GM19452 (cell line): ENCODE results near the gene SLC7A1.

Experiments
- ATAC-seq: cut with Tn5 transposase; IDR thresholded peaks from one replicate; pipeline ENCODE4 v1.9.1; 2021; ENCODE audit not compliant: unreplicated experiment

SLC7A1 gene

DNA sequence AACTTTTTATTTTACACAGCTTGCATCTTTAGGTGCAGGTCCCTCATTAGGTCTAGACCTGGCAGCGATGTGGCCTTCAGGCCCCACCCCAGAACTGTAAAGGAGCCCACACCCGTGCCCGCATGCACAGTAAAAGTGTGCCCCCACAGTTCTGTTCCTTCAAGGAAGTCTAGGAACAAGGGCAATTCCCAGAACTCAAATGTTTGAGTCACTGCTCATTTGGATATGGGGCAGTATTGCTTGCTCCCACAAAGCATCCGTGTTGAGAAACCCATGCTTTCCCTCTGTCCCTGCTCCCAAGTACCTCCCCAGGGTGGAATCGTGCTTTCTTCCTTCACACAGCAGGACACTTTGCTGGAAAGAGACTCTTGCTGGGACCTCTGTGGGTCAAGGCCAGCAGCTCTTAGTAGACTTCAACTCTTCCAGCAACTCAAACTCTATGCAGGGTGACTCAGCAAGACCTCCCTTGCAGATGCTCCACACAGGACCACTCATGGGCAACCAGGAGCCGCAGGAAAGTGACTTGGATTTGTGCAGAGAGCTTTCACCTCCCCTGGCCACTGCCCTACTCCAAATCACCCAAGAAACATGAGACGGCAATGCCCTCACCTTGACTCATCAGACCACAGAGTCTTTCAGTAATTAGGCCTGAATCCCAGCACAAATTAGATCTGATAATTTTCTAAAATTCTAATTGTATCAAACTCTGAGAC lies 12.3 kb downstream of the SLC7A1 start:
- no peak for ATAC-seq

DNA sequence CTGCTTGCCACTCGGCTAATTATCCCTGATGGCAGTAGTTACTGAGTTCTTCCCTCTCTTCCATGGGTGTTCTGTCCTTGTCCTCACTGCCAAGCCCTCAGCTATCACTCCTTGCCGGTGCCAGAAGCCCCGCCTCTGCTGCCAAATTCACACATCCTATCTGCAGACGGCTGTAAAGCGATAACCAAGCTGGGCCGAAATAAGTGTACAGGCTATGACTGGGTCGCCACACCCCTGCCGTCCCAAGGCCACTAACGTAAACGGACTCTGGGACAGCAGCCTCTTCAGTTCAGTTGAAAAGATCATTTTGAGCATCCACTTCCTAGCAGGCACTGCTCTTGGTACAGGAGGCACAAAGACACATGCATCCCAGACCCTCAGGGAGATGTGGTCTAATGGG lies 13.3 kb downstream of the SLC7A1 start:
- no peak for ATAC-seq

DNA sequence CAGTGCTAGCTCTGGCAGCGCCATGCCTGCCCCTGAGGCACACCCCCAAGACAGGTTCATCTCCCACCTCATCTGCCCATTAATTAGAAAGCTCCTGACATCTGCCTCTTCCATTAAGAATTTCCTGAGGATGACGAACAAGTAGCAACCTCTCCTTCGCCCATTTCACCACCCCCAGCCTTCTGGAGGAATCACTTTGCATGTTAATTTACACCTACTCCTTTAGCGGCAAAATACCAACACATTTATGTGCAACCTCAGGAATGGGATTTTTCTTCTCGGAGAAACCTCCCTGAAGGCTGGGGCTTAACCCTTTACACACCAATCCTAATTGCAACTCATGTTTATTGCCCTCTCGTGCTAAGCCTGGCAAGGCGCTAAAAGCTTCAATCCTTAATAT lies 13.8 kb downstream of the SLC7A1 start:
- no peak for ATAC-seq

DNA sequence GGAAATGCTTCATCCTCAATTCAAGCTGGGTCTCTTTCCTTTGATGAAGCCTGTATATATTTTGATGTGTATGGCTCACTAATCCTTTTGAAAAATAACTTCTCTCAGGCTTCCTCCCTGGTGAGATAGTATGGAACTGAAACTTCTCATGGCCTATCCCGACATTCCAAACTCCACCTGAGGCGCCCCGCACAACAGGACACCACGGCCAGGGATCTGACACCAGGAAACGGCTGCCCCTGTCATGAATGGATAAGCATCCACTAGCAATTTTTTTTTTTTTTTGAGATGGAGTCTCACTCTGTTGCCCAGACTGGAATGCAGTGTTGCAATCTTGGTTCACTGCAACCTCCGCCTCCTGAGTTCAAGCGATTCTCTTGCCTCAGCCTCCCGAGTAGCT lies 16.4 kb downstream of the SLC7A1 start:
- ATAC-seq = no peak

DNA sequence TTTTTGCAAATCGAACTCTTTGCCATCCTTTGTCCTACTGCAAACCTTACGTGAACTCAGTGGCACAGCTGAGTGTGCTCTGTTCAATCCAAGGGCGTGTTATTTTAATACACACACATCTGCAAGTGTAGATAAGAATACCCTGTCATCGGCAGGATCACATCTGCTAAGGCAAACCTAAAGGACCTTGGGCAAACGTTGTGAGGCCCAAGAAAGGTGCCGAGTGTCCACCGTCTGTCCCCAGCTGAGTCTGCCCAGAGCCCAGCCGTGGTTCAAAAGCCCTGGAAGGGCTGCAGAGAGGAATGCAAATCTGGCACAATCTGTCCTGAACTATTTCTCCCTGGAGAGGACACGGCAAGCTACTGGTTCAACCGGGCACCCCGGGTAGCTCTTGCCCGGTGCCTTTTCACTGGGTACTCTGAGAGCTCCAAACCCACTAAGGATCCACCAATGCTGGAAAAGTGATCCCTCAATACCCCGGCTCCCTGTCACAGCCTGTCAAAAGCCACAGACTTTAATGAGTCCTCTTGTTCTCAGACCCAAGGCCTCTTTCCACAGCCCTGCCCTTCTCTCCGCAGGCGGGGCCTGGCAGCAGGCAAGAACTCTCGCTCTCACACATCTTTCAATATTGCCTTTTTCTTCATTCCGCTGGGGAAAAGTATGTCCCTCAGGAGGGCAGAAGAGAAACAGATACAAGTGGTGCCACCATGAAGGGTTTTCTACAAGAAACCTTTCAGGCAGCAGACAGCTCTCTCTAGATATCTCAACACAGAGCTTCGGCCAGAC lies 17.0 kb downstream of the SLC7A1 start:
- ATAC-seq = no peak

DNA sequence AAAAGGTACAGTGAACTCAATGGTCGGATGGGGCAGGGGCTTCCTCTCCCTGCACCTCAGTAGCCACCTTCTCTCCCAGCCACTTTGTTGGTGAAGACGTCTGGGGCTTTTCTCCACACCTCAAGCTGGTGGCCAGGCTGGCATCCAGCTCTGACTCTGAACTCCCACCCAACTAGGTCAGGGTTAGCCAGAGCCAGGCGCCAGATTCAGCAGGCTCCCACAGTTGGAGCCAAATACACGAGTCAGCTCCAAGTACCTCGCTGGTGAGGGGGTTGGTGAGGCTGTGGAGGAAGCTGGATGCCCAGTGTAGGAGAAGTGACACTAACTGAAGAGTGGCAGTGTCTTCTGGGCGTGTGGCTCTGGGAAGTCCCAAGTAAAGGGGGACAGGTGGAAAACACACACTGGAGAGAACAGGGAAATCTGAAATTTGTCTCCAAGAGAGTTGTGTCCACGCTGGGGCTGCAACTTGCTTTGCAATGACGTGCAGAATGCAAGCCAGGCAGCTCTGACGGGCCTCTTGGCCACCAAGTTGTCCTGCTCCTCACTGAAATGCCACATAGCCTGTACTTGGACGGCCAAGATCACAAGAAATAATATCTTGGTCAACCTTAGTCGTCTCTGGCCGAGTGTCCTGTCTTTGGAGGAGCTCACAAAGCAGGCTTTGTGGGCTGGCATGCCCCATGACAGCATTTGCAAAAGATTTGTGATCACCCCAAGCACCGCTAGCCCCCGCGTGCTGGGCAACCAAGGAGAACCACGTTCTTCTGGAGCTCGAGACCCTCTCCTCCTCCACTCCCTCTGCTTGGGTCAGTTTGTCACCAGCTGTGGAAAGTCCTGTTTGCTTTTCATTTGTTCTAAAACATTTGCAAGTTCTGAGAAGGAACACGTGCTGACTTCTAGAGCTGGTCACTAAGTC lies 18.1 kb downstream of the SLC7A1 start:
- no peak for ATAC-seq

DNA sequence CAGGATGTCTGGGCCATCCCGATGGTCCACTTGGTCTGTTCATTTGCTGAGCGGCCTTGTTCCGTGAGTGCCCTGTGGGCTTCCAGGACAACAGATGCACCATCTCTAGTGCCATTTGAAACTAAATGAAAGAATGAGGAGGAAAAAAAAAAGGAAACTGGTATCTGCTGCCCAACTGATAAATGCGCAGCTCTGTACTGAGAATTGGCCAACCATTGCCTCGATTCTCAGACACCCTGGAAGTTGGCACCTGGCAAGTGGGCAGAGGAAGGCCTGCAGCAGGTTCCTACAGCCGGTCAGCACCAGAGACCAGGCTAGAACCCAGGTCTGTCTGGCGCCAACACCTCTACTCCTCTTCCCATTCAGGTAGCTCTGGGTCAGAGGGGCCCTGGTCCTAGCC lies 18.9 kb downstream of the SLC7A1 start:
- no peak for ATAC-seq

DNA sequence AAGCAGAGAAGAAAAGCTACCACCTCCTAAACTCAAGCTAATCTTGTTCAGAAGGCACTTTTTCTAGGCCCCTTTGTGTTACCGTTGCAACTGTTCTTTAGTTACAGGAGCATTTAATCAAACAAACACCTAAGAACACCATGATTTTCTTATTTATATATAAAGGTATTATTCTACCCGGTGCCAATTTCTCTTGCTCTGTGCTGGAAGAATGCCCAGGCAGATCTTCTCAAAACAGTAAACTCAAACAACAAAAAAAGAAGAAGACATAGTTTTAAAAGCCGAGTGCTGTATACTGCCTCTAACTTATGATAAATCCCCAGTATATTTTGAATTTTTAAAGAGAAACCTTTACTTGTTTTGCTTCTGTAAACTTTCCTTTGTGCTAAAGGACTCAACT lies 20.4 kb downstream of the SLC7A1 start:
- no peak for ATAC-seq

DNA sequence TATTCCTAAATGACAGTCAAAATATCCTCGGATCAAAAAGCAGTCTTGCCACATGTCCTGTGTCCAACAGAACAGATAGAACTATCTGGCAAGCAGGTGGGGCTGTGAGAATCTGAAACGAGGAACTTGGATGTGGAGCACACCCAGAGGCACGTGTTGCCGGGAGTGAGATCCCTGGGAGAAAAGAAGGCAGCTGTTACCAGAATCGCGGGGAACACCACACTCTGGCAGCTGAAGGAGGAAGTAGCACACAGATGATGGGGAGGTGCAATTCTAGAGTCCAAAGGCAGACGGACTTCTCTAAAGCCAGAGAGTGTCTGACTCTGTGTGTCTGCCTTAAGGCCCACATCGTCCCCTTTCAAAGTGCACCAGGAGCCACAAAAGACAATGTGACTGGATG lies 22.3 kb downstream of the SLC7A1 start:
- no peak for ATAC-seq

DNA sequence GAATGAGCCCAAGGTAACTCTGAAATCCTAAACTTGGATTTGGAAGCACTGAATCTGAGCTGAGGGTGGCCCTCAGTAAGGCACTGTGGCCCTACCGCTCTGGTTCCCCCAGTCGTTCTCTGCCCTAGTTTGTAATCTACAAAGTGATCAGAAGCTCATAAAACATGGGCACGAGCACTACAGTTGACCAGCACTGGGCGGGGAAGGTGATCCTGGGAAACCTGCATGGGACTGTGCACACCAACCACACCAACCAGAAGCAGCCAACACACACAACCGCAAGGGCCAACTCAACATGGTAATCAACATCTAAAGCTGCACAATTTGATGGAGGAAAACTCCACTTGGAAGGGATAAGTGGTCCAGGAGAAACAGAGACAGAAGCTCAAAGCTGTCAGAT lies 22.9 kb downstream of the SLC7A1 start:
- no peak for ATAC-seq

DNA sequence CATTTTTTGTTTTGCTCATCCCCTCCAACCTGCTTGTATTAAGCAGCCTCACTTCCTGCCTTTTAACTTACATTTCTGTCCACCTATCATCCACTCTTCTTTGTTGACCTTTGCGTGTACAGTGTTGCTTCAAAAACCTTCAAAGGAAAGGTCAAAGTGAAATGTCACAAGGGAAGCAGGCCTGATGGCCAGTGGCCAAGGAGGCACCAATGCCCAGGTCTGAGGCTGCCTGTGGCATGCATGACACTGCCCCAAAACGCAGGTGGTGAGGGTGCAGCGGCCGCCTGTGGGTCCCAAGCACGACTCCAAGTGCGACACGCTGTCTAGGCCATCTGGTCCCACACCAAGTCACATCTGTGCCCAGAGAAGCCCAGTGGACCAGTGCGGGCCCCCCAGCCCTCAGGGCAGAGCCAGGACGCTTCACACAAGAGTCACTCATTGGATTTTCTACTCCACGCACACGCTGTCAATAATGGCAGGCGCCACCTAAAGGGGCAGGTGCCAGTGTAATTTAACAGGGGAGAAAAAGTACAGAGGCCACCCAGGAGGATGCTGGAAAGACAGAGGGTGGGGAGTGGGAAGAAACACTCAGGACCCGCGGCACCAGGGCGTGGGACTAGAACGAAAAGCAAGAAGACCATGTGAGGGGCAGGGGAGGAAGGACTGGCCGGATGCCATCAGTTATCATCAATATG lies 23.5 kb downstream of the SLC7A1 start:
- ATAC-seq = no peak

DNA sequence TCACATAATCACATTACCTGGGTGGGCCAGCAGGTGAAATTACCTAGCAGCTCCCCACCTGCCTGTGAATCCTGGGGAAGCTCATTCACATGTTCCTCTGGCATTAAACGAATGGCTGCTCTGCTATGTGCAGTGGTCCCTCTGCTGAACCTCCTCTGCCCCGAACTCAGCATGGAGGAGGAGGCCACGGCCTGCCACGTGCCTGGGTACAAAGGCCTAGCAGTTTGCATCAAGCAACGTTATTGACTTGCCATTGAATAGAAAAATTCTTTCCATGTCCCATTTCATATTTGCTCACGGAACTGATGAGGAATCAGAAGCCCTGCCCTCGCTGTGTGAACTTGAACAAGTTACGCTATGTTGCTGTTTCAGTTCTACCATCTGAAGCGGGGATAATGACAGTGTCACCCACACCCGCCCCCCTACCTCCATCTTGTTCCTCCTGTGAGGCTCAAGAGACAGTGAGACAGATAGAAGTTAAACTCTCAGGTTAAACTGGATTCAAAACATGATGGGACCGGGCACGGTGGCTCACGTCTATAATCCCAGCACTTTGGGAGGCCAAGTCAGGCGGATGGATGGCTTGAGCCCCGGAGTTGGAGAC lies 25.3 kb downstream of the SLC7A1 start:
- no peak for ATAC-seq

DNA sequence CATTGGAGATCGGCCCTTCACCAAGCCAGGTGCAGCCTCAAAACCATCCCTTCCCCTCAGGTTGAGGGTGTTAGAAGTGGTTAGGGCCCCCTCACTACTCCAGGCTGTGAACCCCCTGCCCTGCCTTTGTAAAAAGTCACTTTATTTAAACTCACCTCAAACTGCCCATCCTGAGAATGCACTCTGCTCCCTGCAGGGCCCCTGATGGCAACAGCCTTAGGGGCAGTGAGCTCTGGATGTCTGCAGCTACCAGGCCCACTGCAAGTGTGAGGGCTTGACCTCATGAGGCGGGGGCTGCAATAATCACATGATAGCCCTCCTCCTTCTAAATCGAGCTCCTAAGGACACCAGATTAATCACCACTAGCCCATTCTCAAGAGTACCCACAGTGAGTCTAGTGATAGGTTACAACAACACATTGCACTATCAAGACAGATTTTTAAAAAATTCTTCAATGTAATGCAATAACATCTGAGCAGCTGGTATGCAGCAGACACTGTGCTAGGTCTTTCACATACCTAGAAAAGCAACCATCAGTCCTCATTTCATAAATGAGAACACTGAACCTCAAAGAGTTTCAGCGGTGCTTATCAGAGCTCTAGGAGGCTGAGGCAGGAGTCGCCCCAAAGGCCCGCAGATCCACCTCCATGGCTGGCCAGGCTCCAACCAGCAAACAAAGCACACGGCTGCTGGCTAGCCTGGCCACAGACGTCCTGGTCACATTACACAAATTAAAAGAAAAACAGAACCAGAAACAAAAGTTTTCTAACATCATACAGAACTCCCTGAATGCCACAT lies 26.0 kb downstream of the SLC7A1 start:
- no peak for ATAC-seq

DNA sequence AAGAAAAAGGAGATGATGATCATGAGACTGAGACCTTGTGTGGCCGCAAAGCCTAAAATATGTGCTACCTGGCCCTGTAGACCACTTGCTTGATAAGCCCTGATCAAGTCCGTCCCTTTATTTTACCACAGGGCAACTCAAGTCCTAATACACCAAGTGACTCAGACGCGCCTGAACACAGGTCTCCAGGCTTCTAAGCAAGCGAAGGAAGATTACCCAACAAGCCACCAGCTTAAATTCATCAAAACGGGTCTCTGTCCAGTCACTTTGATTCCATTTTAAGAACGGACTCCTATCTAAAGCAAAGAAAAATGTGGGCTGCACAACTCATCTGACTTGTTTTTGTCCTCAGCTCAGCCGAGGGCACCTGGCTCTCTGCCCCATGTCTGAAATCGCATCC lies 26.8 kb downstream of the SLC7A1 start:
- no peak for ATAC-seq

DNA sequence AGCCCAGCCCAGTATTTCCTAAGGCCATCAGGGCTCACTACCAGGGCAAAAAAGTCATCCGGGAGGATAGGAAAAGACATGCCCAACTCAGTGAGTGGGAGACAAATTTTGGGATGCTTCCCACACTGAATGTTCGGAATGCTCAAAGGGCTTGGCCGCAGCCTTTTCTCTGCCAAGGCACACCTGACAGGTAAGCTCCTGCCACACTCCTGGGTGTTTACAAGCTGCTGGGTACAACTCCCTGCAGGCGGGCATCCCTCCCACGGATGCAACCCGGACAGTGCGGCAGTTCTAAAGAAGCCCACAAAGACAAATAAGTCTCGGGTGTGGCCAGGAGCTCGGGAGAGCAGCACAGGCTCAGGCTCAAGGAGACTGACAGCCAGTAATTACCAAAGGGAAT lies 28.1 kb downstream of the SLC7A1 start:
- no peak for ATAC-seq

DNA sequence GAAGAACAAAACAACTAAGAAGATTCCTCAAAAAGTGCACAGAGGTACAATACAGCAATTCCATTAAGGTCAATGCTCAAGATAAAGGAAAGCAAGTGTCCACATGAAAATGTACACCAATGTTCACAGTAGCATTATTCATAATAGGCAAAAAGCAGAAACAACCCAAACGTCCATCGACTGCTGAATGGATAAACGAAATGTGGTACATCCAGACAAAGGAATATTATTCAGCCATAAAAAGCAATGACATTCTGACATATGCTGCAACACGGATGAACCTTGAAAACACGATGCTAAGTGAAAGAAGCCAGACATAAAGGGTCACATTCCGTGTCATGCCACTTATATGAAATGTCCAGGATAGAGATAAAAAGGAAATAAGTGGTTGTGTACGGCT lies 29.3 kb downstream of the SLC7A1 start:
- ATAC-seq = no peak

DNA sequence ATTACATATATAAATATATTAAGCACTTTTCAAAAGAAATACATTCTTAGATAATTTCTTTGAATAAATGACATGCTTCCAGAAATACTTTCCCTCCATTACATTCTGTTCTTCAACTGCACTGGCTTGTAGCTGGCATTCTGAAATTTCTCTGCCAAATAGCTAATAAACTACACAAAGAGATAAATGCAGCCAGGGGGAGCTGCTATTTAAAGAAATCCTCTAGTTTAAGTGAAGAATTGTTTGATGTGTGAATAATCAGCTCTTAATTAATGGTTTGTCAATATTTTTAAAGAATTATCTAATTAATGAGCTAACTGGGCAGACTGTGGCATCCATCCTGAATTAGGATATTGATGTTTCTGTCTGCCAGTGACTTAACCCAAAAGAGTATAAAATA lies 30.7 kb downstream of the SLC7A1 start:
- ATAC-seq = no peak

DNA sequence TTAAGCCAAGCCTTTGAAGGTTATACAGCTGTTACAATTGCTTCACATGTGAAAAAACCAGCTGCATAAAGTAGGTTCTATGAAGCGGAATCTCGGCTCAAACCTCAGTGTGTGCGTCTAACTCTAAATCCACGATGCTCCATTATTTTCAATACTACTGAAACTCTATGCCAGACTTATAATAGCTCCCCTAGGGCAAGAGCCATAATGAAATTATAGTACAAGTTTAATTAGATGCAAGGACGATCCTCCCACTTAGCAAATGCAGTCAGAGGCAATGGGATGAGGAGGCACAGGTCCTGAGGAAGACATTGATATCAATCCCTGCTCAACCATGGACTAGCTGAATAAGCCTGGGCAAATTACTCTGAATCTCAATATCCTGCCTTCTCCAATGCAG lies 31.1 kb downstream of the SLC7A1 start:
- no peak for ATAC-seq

DNA sequence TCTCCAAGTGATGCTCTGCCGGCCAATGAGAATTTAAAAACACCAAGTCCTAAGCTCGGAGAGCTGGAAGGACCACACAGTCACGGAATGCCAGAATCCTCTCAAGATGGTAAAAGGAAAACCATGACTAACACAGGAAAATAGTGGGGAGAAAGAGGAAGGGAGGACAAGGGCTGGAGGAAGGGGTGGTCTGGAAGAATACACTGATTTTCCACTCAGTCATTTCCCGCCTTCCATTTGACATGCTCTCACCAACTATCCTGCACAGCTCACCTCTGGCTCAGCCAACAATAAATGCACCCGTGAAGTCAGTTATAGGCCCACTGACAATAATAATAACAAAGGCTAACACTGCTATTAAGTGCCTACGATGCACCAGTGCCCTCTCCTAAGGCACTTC lies 31.5 kb downstream of the SLC7A1 start:
- no peak for ATAC-seq
